Measurements from ENCODE around the gene SPNS3. TPM values are rescaled to one million over a fixed set of nuclear protein-coding genes. Genes with fewer than 3 reads are reported as not detected.

The SPNS3 gene
- total and polyA plus RNA-seq, 10 of the 15 experiments (the other 5 are each of a cell fraction or from before 2014, with no cell fraction given): 0.16 to 2.6 (median 0.97) TPM

- intact Hi-C loops (cut with micrococcal nuclease; ENCODE audit: unreplicated experiment): no loop called here
- FAIRE-seq: no peak
- no TSS peak for BruUV-seq (replicated peaks)
- no peak overlapping the region for H3K4me2 ChIP-seq (ENCODE audit: control insufficient read depth, insufficient read depth)
- RAD21 ChIA-PET (ENCODE audit: unreplicated experiment): no interaction called here
- no peaks in the 10 kb centered on the region for H3K9me3 ChIP-seq (replicated peaks; ENCODE audit: control insufficient read depth, insufficient read depth, low read length)
- no peaks in the 10 kb centered on the region for H3K79me2 ChIP-seq (ENCODE audit: control insufficient read depth, insufficient read depth, low read length)
- H3K9ac ChIP-seq (ENCODE audit: control insufficient read depth, insufficient read depth, low read length): no peak overlapping the region
- DNase-seq (ENCODE audit: low read depth, low spot score): no peak
- no peaks in the 10 kb centered on the region for H4K20me1 ChIP-seq (ENCODE audit: control insufficient read depth, insufficient read depth)
- no peak overlapping the region for H3K27ac ChIP-seq (ENCODE audit: control insufficient read depth, insufficient read depth)
- TF ChIP-seq WRNIP1 (IDR thresholded peaks at IDR 0.05; ENCODE audit: borderline replicate concordance, low read depth, low read length): no peak
- ATAC-seq: no peak
- POLR2A ChIA-PET: no interaction called here
- H3K36me3 ChIP-seq (ENCODE audit: control insufficient read depth in 2 of 2, insufficient read depth in 2 of 2, low read length in 1 of 2): no peaks in the 10 kb centered on the region
- H3K4me3 ChIP-seq: no peak overlapping the region
- SMC1A ChIA-PET (ENCODE audit: uncharacterized antibody, unreplicated experiment): no interaction called here
- no peak overlapping the region for H2AFZ ChIP-seq (ENCODE audit: control insufficient read depth, low read depth, low read length)
- in situ Hi-C loops (cut with MboI): no loop called here
- CTCF ChIA-PET: no interaction called here
- H3K4me1 ChIP-seq (ENCODE audit: control insufficient read depth, insufficient read depth, low read length): no peaks in the 10 kb centered on the region; the same call in 1 of the 2 replicates
- 68% methylated on average over 15 of the region's 15 CpGs for WGBS (ENCODE audit: insufficient coverage, insufficient replicate concordance, low lambda C conversion rate, missing lambda C conversion rate)
- no peaks in the 10 kb centered on the region; a peak in 1 of 4 replicates for H3K27me3 ChIP-seq (replicated peaks in 1 of 2; ENCODE audit: control insufficient read depth in 2 of 2, insufficient read depth in 2 of 2, low read length in 1 of 2)
These were observed 55.4 kb downstream of the SPNS3 start for GRCh38 chr17:4488989-4489595.

- Histone ChIP-seq H3K36me3 (ENCODE audit: control insufficient read depth in 2 of 2, insufficient read depth in 2 of 2, low read length in 1 of 2) (no peaks in the 10 kb centered on the region), H3K4me2 (ENCODE audit: control insufficient read depth, insufficient read depth) (no peak overlapping the region), H3K27ac (ENCODE audit: control insufficient read depth, insufficient read depth) (no peak overlapping the region), H4K20me1 (ENCODE audit: control insufficient read depth, insufficient read depth) (no peaks in the 10 kb centered on the region), H3K9me3 (replicated peaks; ENCODE audit: control insufficient read depth, insufficient read depth, low read length) (no peaks in the 10 kb centered on the region), H3K4me1 (ENCODE audit: control insufficient read depth, insufficient read depth, low read length) (no peaks in the 10 kb centered on the region; the same call in 1 of the 2 replicates), H3K79me2 (ENCODE audit: control insufficient read depth, insufficient read depth, low read length) (no peaks in the 10 kb centered on the region), H3K27me3 (replicated peaks in 1 of 2; ENCODE audit: control insufficient read depth in 2 of 2, insufficient read depth in 2 of 2, low read length in 1 of 2) (no peaks in the 10 kb centered on the region; a peak in 1 of 4 replicates), H2AFZ (ENCODE audit: control insufficient read depth, low read depth, low read length) (no peak overlapping the region), H3K9ac (ENCODE audit: control insufficient read depth, insufficient read depth, low read length) (no peak overlapping the region), H3K4me3 (no peak overlapping the region)
- intact Hi-C loops (cut with micrococcal nuclease; ENCODE audit: unreplicated experiment): no loop called here
- POLR2A ChIA-PET: no interaction called here
- SMC1A ChIA-PET (ENCODE audit: uncharacterized antibody, unreplicated experiment): no interaction called here
- CTCF ChIA-PET: no interaction called here
- FAIRE-seq (no peak), ATAC-seq (no peak), DNase-seq (ENCODE audit: low read depth, low spot score) (no peak)
- no TSS peak for BruUV-seq (replicated peaks)
- RAD21 ChIA-PET (ENCODE audit: unreplicated experiment): no interaction called here
- in situ Hi-C loops (cut with MboI): no loop called here
- 41% methylated on average over 9 of the region's 9 CpGs for WGBS (ENCODE audit: insufficient coverage, insufficient replicate concordance, low lambda C conversion rate, missing lambda C conversion rate)
- no peak for TF ChIP-seq TCF3 (IDR thresholded peaks at IDR 0.05; ENCODE audit: borderline replicate concordance, insufficient read depth, low read depth, low read length)
- no peak for TF ChIP-seq NFIC (IDR thresholded peaks at IDR 0.05; ENCODE audit: low read depth, low read length)
- TF ChIP-seq ZNF687 (IDR thresholded peaks at IDR 0.05): no peak
- no peak for TF ChIP-seq IRF5 (IDR thresholded peaks at IDR 0.05; ENCODE audit: borderline replicate concordance)
- no peak for TF ChIP-seq REST (IDR thresholded peaks at IDR 0.05; ENCODE audit: low read depth, low read length)
- no peak for TF ChIP-seq MTA2 (IDR thresholded peaks at IDR 0.05; ENCODE audit: low read depth)
These were observed 56.4 kb downstream of the SPNS3 start for GRCh38 chr17:4490109-4490591.
